G401 (cell line): ENCODE data around the gene RAPGEF4. TPM values are rescaled to one million over a fixed set of nuclear protein-coding genes. Genes with fewer than 3 reads are reported as not detected.

Experiments used
- DNase-seq: peaks from one replicate; pipeline ENCODE4 v3.0.0-alpha.2; 2015; ENCODE audit warnings: low spot score
- in situ Hi-C: cut with HindIII; loops from 2 replicates; pipeline ENCODE4 v1.10.0; 2016; ENCODE audit warnings: low sequenced_read_pairs, mixed read lengths
- total RNA-seq: library from RNA; depleted of rRNA; stranded (reverse); fragments of >200 nt; shearing (Covaris generic); gene quantifications from 2 replicates; pipeline ENCODE4 v1.2.3, GENCODE V29; 2014

The RAPGEF4 gene
- total RNA-seq, 1 experiment from 2014 or later = not detected

DNA sequence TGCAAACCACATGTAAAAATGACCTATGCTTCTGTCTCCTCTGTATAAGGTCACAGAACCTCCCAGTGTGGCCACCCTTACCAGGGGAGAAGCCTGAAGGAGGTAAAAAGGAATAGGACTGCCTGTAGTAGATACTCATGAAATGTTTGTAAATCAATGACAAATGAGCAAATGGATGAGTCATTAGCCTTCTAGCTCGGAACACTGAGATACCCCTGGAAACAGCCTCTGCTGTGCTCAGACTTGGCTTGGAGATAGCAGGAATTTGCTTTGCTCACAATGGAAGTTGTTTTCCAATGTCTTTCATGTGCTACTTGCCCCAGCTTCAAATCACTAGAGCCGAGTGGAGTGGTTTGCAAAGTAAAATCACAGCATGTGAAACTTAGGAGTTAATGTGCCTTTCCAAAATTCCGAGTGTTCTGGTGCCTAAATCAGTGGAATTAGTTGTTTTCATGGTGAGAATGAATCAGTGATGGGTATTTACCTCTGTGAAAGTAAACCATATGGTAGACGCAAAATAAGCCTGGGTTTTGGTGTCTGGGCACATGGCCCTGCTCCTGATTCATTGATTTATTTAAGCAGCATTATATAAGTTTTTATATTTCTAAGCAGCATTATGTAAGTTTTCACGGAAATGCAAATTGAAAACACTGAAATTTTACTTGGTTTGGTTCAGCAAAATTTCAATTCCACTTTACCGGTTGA lies 186.0 kb downstream of the RAPGEF4 start:
- in situ Hi-C loops = no loop called here
- no peak for DNase-seq

DNA sequence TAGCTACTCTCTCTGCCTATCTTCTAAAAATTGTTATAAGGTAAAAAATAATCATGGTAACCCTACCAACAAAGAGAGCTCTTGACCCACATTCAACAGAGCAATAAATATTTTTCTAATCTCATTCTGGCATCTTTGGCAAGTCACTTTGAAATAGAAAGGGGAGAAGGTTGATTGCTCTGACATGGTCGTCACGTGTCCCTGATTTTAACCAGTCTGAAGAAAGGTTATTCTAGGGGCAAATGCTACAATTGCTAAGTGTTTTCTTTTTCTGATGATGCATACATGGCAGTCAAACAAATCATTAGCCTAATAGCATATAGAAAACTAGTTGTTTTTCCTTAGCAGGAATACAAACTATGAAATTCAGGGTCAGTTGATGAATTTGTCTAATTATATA lies 186.7 kb downstream of the RAPGEF4 start:
- DNase-seq = no peak
- in situ Hi-C loops = no loop called here

DNA sequence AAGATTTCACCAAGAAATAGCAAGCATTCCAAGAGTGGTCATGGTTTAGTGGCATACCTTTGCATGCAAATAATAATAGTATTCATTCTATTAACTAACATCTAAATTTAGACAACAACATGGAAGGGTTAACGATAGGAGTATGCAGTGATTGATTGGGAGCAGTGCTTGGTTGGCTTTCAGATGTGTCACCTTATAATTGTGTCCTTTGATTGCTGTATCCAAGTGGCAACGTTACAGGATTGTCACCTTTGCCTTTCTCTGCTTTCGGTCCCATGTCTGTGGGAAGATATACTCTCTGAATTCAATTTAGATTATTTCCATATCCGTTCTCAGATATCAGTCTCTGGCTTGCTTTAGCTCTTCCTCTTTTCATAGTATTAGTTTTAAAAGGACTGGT lies 187.2 kb downstream of the RAPGEF4 start:
- in situ Hi-C loops = no loop called here
- no peak for DNase-seq

- no peak for DNase-seq
- in situ Hi-C loops = no loop called here
These were observed 188.5 kb downstream of the RAPGEF4 start for GRCh38 chr2:172924097-172924660.

- in situ Hi-C loops = no loop called here
- no peak for DNase-seq
These were observed 190.0 kb downstream of the RAPGEF4 start for GRCh38 chr2:172925600-172925999.

DNA sequence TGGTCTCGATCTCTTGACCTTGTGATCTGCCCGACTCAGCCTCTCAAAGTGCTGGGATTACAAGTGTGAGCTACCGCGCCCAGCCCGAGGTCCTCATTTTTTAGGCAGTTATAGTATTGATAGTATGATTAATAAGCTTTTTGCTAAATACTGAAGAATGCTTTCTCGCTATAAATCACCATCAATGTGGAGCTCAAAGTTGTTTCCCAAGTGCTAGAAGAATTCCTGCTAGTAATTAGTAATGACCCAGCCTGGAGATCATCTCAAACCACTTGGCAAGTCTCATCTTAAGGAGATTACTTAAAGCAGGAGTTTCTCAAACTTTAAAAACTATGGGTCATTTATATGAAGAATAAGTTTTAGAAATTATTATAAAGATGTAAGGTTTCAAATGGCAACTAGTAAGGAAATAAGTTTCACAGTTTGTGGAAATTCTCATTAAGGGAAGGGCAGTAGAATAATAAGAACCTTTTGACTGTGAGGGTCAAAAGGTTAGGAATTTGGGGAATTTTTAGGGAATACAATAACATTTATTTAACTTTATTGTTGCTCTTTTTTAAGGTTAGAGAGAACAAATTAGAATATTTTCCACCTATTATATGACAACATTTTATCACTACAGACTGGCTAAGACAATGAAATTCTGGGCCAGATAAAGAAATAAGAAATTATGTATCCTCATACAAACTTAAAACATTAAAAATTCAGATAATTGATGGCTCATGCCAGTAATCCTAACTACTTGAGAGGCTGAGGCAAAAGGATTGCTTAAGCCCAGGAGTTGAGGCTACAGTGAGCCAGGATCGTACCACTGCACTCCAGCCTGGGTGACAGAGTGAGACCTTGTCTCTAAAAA lies 191.4 kb downstream of the RAPGEF4 start:
- DNase-seq = no peak
- in situ Hi-C loops = no loop called here

DNA sequence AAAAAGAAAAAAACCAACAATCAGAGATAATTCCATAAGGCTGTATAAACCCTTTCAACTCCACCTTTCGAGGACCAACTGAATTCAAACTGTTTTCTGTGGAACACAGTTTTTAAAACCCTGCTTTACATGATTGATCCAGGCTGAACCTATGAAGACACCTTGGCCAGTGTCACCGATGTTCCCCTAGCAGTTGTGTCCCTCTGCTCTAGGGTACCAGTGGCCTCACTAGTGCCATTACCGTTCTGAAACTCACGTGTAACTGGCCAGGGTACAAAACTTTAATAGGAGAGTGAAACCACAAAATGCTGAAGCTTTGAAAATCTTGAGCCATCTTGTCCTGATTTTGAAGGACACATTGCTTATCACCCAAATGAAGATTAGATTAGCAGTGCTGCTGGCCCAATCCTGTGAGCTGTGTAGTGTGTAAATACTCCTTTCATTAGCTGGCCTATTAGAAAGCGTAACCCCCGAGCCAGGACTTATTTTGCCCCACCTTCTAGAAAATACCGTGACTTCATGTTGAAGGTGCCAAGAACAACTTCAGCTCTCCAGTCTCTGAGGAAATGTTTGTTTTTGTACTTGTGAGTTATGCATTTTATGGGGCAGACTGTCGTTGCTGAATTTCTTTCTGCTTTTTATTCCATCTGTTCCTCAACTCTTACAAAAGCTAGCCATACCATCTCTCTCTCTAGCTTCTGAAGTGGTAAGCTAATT lies 192.2 kb downstream of the RAPGEF4 start:
- DNase-seq = peak; percentile 33
- in situ Hi-C loops = no loop called here

DNA sequence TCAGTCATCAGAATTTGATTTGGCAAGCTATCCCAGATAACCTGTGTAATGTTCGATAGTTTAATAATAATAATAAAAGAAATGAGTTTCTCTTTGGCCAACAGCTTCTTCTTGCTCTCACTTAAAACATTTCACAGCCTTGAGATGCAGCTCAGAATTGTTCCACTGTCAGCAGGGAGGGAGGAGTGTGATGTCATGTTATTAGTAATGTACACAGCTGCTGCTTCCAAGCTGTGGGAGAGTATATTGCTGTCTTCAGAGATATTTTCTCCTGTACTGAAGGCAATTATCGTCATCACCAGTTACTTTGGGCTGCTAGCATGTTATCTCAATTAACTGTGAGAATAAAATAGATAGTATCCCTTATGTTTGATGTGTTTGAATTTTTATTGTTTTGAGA lies 193.1 kb downstream of the RAPGEF4 start:
- in situ Hi-C loops = no loop called here
- peak; percentile 31 for DNase-seq

DNA sequence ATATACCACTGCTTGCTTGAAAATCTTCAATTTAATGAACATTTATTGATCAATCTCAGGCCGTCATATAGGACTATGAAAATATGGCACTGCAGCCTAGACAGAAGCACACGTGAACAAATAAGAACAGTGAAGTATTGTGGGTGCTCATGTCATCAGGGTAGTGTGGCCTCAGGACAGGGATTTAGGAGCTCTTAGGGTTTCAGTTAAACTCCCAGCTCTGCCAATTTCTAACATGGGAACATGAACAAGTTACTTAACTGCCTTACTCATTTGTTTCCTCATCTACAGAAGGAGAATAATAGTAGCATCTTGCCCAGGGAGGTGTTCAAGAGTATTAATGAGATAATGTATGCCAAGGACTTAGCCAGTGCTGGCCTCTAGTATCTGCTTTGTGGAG lies 194.0 kb downstream of the RAPGEF4 start:
- DNase-seq = no peak
- in situ Hi-C loops = no loop called here

GRCh38 chr2:172930871-172931255 lies 195.2 kb downstream of the RAPGEF4 start:
- in situ Hi-C loops = no loop called here
- DNase-seq = no peak

DNA sequence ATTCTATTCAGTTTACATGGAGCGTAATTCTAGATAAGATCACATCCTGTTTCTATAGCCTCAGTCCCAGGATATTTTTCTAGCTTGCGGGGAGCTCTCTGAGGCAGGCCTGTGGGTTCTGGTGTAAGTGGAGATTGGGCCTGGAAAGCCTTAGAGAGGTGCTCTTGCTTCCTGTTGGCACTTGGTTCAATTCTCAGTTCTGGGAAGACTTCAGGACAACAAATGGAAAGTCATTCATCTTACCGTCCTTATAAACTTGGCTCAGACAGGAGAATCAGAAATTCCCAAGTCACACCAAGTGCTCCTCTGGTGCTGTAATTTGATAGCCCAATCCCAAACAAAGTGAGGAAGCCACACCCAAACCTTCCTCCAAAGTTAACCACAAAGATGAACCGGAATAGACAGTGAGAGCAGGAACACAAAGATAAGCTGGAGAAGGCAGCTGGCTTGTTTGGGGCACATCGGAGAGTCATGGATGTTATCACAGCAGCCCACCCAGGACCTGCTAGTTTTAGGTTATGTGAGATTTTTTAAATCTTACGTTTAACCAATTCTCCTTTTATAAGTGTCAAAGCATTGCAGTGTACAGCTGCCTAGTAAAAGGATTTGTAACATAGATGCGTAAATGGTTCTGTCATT lies 195.7 kb downstream of the RAPGEF4 start:
- in situ Hi-C loops = no loop called here
- DNase-seq = no peak

GRCh38 chr2:172931918-172932520 lies 196.4 kb downstream of the RAPGEF4 start:
- in situ Hi-C loops = no loop called here
- peak; percentile 87 for DNase-seq

DNA sequence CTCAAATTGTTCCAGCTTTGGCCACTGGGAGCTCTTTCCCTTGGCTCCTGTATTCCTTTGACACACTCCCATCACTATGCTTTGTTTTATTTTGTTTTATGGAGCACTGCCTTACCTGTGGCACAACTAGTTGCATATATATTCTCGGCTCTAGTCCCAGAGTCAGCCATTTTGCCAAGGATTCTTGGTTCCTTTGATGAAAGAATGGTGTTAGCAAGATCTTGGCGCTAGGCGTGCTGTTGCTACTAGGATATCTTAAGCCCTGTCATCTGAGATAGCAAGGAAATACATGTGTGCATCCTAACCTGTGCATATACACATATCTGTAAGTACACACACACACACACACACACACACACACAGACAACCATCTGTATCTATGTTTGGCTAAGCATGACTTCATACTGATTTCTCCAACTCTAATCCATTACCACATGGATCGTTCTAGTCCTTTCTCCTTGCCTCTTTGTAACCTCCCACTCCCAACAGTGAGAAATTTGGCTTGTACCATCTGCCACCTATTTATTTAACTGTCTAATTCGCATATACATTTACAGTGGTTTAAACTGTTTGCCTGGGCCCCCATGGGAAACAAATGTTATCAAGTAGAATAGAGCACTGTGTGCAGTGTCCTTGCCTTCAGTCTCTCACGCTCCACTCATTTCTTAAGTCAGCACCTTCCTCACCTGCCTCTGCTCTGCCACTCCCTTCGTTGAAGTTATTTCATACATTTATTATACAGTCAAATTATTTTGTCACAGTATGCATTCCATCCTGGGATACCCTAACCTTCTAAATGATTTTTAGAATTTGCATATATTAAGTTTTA lies 202.5 kb downstream of the RAPGEF4 start:
- in situ Hi-C loops = no loop called here
- DNase-seq = no peak

DNA sequence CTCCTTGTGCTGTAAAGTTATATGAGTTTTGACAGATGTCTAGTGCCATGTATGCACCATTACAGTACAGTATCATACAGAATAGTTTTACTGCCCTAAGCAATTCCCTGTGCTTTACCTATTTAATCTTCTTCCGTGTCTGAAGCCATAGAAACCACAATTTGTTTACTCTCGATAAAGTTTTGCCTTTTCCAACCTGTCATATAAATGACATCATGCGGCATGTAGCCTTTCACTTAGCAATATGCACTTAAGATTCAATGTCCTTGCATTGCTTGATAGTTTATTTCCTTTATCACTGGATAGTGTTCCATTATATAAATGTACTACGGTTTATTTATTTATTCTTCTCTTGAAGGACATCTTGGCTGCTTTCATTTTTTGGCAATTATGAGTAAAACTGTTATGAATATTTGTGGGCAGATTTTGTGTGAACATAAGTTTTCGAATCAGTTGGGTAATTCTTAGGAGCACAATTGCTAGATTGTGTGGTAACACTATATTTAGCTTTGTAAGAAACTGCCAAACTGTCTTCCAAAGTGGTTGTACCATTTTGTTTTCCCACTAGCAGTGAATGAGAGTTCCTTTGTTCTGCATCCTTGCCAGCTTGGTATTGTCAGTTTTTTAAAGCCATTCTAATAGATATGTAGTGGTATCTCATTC lies 203.2 kb downstream of the RAPGEF4 start:
- in situ Hi-C loops = no loop called here
- DNase-seq = no peak

DNA sequence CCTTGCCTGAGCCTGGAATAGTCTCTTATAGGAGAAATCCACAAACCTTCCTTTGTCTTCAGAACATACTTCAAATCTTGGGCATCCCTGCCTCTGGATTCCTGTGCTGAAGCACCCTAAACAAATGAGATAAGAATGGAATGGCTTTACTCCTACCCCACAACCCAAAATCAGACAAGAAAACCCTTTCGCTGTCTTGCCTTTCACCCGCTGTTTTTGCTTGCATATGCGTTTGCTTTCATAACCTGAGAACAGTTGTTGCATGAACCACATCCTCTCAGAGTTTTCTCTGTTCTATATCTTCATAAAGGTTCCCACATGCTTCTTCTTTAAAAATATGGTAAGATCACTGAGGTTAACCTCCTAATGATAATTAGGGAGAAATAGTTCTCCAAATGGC lies 207.9 kb downstream of the RAPGEF4 start:
- in situ Hi-C loops = no loop called here
- DNase-seq = no peak

DNA sequence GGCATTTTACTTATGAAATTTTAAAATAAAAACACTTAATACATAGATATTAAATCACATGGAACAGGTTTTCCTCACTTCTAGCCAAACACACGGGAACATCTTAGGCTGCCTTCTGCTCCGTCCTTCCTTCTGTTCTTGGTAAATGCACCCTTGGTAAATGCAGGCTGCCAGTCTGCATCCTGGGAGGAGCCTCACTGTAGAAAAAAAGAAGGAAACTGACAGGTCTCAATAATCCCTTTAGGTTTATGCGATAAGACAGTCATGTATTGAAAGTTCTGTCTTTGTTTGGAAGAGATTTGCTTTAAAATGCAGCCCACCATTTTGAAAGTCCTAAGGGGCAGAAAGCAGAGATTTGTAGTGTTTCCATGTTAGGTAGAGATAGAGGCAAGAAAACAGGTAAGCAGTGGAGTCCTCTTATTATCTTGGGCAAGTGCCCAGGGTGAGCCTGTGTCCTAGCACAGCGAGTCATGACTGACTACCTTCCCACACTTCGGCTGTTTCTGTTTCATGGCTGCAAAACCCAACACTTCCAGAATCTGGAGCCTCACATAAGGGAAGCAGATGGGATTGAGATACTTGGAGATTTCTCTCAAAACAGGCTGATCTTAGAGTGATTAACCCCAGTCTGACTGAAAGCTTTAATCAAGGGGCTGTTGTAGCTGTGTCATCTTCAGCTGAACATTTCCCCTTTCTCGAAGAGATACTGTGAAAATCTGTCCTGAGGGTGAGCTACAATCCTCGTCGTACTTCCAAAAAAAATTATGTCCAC lies 208.6 kb downstream of the RAPGEF4 start:
- in situ Hi-C loops = no loop called here
- DNase-seq = peak; percentile 74
